HEK293 (cell line): ENCODE results near the gene PLEKHM2.

Experiments
- CTCF ChIA-PET: fragments of 350-600 bp; formaldehyde crosslinking; extraction: SDS; loops from one replicate; lab custom pipeline; 2021; ENCODE audit warnings: antibody characterized with exemption; lab: Yijun Ruan, JAX
- POLR2A ChIA-PET: fragments of 300-600 bp; formaldehyde crosslinking; extraction: SDS; loops from one replicate; lab custom pipeline; 2020; ENCODE audit warnings: antibody characterized with exemption, inconsistent platforms; lab: Yijun Ruan, JAX
- H3K27ac ChIP-seq: fragments of 200-500 bp; sonication (Bioruptor generic); 2 replicates; pipeline ENCODE4 v1.5.1; 2014; ENCODE audit warnings: low read depth, low read length, control low read depth, inconsistent platforms; ENCODE audit errors: extremely low read depth
- H3K36me3 ChIP-seq, 2 experiments: fragments of 200-500 bp in 1 of 2; sonication (Bioruptor generic) in 1 of 2; 1 replicate in 1 of 2; 2 replicates in 1 of 2; pipeline ENCODE4 v1.5.1; 2014 to 2017; ENCODE audit warnings: inconsistent platforms in 2 of 2, low read length in 2 of 2; ENCODE audit not compliant: control insufficient read depth in 2 of 2, insufficient read depth in 1 of 2
- H3K4me1 ChIP-seq: fragments of 200-500 bp; sonication (Bioruptor generic); 2 replicates; pipeline ENCODE4 v1.5.1; 2014; ENCODE audit warnings: mild to moderate bottlenecking, low read length, inconsistent platforms; ENCODE audit not compliant: control insufficient read depth, insufficient read depth
- H3K4me3 ChIP-seq: 2 replicates; pipeline ENCODE4 v1.5.1; 2011; ENCODE audit warnings: low read depth, mild to moderate bottlenecking, control low read depth, low read length, moderate library complexity
- H3K9me3 ChIP-seq: fragments of 200-500 bp; sonication (Bioruptor generic); 2 replicates; pipeline ENCODE4 v1.5.1; 2014; ENCODE audit warnings: low read depth, low read length, inconsistent platforms; ENCODE audit not compliant: control insufficient read depth, insufficient read depth
- HOXC10 ChIP-seq: sonication (generic); formaldehyde crosslinking; IDR thresholded peaks from 2 replicates; pipeline ENCODE4 v1.8.1; 2023; ENCODE audit warnings: mild to moderate bottlenecking, missing genetic modification reagents
- KLF7 ChIP-seq: fragments of 450-650 bp; formaldehyde crosslinking; IDR thresholded peaks from 2 replicates; pipeline ENCODE4 v1.5.1; 2016; ENCODE audit warnings: missing biosample characterization, missing genetic modification characterization, borderline replicate concordance
- KLF9 ChIP-seq: fragments of 450-650 bp; formaldehyde crosslinking; IDR thresholded peaks from 2 replicates; pipeline ENCODE4 v1.5.1; 2016; ENCODE audit warnings: missing biosample characterization, missing genetic modification characterization, low read depth
- OVOL3 ChIP-seq: fragments of 450-650 bp; formaldehyde crosslinking; IDR thresholded peaks from 2 replicates; pipeline ENCODE4 v1.5.1; 2016; ENCODE audit warnings: missing biosample characterization, missing genetic modification characterization
- PRDM1 ChIP-seq: fragments of 450-650 bp; formaldehyde crosslinking; IDR thresholded peaks from 2 replicates; pipeline ENCODE4; 2016; ENCODE audit warnings: missing biosample characterization, missing genetic modification characterization
- SCRT1 ChIP-seq: fragments of 450-650 bp; formaldehyde crosslinking; IDR thresholded peaks from 2 replicates; pipeline ENCODE4 v1.5.1; 2016; ENCODE audit warnings: missing biosample characterization, missing genetic modification characterization, borderline replicate concordance
- YY1 ChIP-seq: fragments of 450-650 bp; formaldehyde crosslinking; IDR thresholded peaks from 2 replicates; pipeline ENCODE4 v1.5.1; 2018; ENCODE audit warnings: missing biosample characterization, missing genetic modification characterization
- ZBTB17 ChIP-seq: fragments of 450-650 bp; formaldehyde crosslinking; IDR thresholded peaks from 2 replicates; pipeline ENCODE4 v1.5.1; 2016; ENCODE audit warnings: missing biosample characterization, missing genetic modification characterization
- ZBTB44 ChIP-seq: fragments of 450-650 bp; IDR thresholded peaks from 2 replicates; pipeline ENCODE4 v1.5.1; 2018; ENCODE audit warnings: missing biosample characterization, mild to moderate bottlenecking, missing genetic modification characterization
- ZFP41 ChIP-seq: fragments of 450-650 bp; formaldehyde crosslinking; IDR thresholded peaks from 2 replicates; pipeline ENCODE4 v1.5.1; 2016; ENCODE audit warnings: missing biosample characterization, missing genetic modification characterization, borderline replicate concordance
- ZFP69B ChIP-seq: fragments of 450-650 bp; formaldehyde crosslinking; IDR thresholded peaks from 2 replicates; pipeline ENCODE4 v1.5.1; 2016; ENCODE audit warnings: missing biosample characterization, missing genetic modification characterization
- ZNF10 ChIP-seq: fragments of 450-650 bp; formaldehyde crosslinking; IDR thresholded peaks from 2 replicates; pipeline ENCODE4 v1.5.1; 2017; ENCODE audit warnings: missing biosample characterization, missing genetic modification characterization
- ZNF112 ChIP-seq: fragments of 450-650 bp; formaldehyde crosslinking; IDR thresholded peaks from 2 replicates; pipeline ENCODE4 v1.5.0; 2017; ENCODE audit warnings: missing biosample characterization, missing genetic modification characterization
- ZNF121 ChIP-seq: fragments of 450-650 bp; formaldehyde crosslinking; IDR thresholded peaks from 2 replicates; pipeline ENCODE4 v1.5.1; 2016; ENCODE audit warnings: missing biosample characterization, missing genetic modification characterization
- ZNF140 ChIP-seq: fragments of 450-650 bp; formaldehyde crosslinking; IDR thresholded peaks from 2 replicates; pipeline ENCODE4 v1.5.1; 2016; ENCODE audit warnings: missing biosample characterization, missing genetic modification characterization
- ZNF280D ChIP-seq: fragments of 450-650 bp; formaldehyde crosslinking; IDR thresholded peaks from 2 replicates; pipeline ENCODE4 v1.5.1; 2016; ENCODE audit warnings: missing biosample characterization, missing genetic modification characterization
- ZNF292 ChIP-seq: fragments of 450-650 bp; formaldehyde crosslinking; IDR thresholded peaks from 2 replicates; pipeline ENCODE4 v1.5.1; 2016; ENCODE audit warnings: low read depth, missing biosample characterization, missing genetic modification characterization, borderline replicate concordance
- ZNF354C ChIP-seq: fragments of 450-650 bp; formaldehyde crosslinking; IDR thresholded peaks from 2 replicates; pipeline ENCODE4 v1.5.1; 2016; ENCODE audit warnings: missing biosample characterization, missing genetic modification characterization, low read depth, borderline replicate concordance
- ZNF391 ChIP-seq: fragments of 450-650 bp; formaldehyde crosslinking; IDR thresholded peaks from 2 replicates; pipeline ENCODE4 v1.5.1; 2016; ENCODE audit warnings: low read depth, missing biosample characterization, missing genetic modification characterization, borderline replicate concordance
- ZNF404 ChIP-seq: fragments of 450-650 bp; formaldehyde crosslinking; IDR thresholded peaks from 2 replicates; pipeline ENCODE4 v1.5.1; 2017; ENCODE audit warnings: missing biosample characterization, missing genetic modification characterization
- ZNF423 ChIP-seq: fragments of 450-650 bp; formaldehyde crosslinking; IDR thresholded peaks from 2 replicates; pipeline ENCODE4 v1.5.1; 2016; ENCODE audit warnings: missing biosample characterization, missing genetic modification characterization
- ZNF426 ChIP-seq: fragments of 450-650 bp; formaldehyde crosslinking; IDR thresholded peaks from 2 replicates; pipeline ENCODE4 v1.5.1; 2017; ENCODE audit warnings: missing biosample characterization, missing genetic modification characterization, mild to moderate bottlenecking, inconsistent platforms, moderate library complexity
- ZNF48 ChIP-seq: fragments of 450-650 bp; formaldehyde crosslinking; IDR thresholded peaks from 2 replicates; pipeline ENCODE4 v1.5.1; 2016; ENCODE audit warnings: missing biosample characterization, missing genetic modification characterization
- ZNF529 ChIP-seq: fragments of 450-650 bp; formaldehyde crosslinking; IDR thresholded peaks from 2 replicates; pipeline ENCODE4 v1.5.1; 2017; ENCODE audit warnings: missing genetic modification characterization, missing biosample characterization; ENCODE audit not compliant: insufficient replicate concordance
- ZNF549 ChIP-seq: fragments of 450-650 bp; IDR thresholded peaks from 2 replicates; pipeline ENCODE4 v1.5.1; 2018; ENCODE audit warnings: missing biosample characterization, missing genetic modification characterization, mild to moderate bottlenecking, inconsistent platforms, moderate library complexity
- ZNF670 ChIP-seq: fragments of 450-650 bp; formaldehyde crosslinking; IDR thresholded peaks from 2 replicates; pipeline ENCODE4 v1.5.1; 2016; ENCODE audit warnings: missing biosample characterization, missing genetic modification characterization, low read depth
- ZNF785 ChIP-seq: fragments of 450-650 bp; formaldehyde crosslinking; IDR thresholded peaks from 2 replicates; pipeline ENCODE4 v1.5.1; 2016; ENCODE audit warnings: missing biosample characterization, missing genetic modification characterization
- ZSCAN16 ChIP-seq: fragments of 450-650 bp; formaldehyde crosslinking; IDR thresholded peaks from 2 replicates; pipeline ENCODE4 v1.5.1; 2016; ENCODE audit warnings: missing biosample characterization, missing genetic modification characterization
- ZSCAN30 ChIP-seq: fragments of 450-650 bp; IDR thresholded peaks from 2 replicates; pipeline ENCODE4 v1.5.1; 2018; ENCODE audit warnings: missing biosample characterization, mild to moderate bottlenecking, missing genetic modification characterization, moderate library complexity
- ZSCAN5A ChIP-seq: fragments of 450-650 bp; formaldehyde crosslinking; IDR thresholded peaks from 2 replicates; pipeline ENCODE4 v1.5.1; 2016; ENCODE audit warnings: missing biosample characterization, missing genetic modification characterization

PLEKHM2 gene

GRCh38 chr1:15669864-15670263, 14.3 kb upstream of the PLEKHM2 start:
- TF ChIP-seq ZSCAN16 (tag by site-specific recombination): no peak
- TF ChIP-seq ZNF391 (tag by site-specific recombination): no peak
- no peak for TF ChIP-seq ZNF354C (tag by site-specific recombination)
- TF ChIP-seq ZNF670 (tag by site-specific recombination): no peak
- TF ChIP-seq ZSCAN30: no peak
- TF ChIP-seq ZFP69B (tag by site-specific recombination): no peak
- TF ChIP-seq OVOL3 (tag by site-specific recombination): no peak
- TF ChIP-seq ZNF280D (tag by site-specific recombination): no peak
- TF ChIP-seq ZNF121 (tag by site-specific recombination): no peak
- TF ChIP-seq ZNF112 (tag by site-specific recombination): no peak
- no peak for TF ChIP-seq ZNF292 (tag by site-specific recombination)
- TF ChIP-seq ZNF529 (tag by site-specific recombination): no peak
- TF ChIP-seq SCRT1: no peak
- no peak for TF ChIP-seq ZNF404
- no peak for TF ChIP-seq ZFP41
- TF ChIP-seq ZNF140 (tag by site-specific recombination): no peak
- no peak for TF ChIP-seq ZNF10 (tag by site-specific recombination)
- TF ChIP-seq ZNF423 (tag by site-specific recombination): no peak
- no peak for TF ChIP-seq ZSCAN5A (tag by site-specific recombination)
- TF ChIP-seq KLF7 (tag by site-specific recombination): no peak
- TF ChIP-seq, all 188 proteins: peak for 0
- CTCF ChIA-PET: interaction anchor here (1.0 kb wide), 1 partner anchor 72 kb away, joined by 3 read pairs; no protein-coding TSS in a partner anchor
- Histone ChIP-seq H3K27ac (no peak overlapping the region), H3K4me1 (no peaks in the 10 kb centered on the region), H3K4me3 (no peak overlapping the region), H3K9me3 (no peaks in the 10 kb centered on the region), H3K36me3 (no peaks in the 10 kb centered on the region)
- POLR2A ChIA-PET: interaction anchor here (0.8 kb wide), 1 partner anchor 11 kb away, joined by 3 read pairs; no protein-coding TSS in a partner anchor

GRCh38 chr1:15671430-15671829, 12.7 kb upstream of the PLEKHM2 start:
- POLR2A ChIA-PET: no interaction called here
- no peaks in the 10 kb centered on the region for H3K4me1 ChIP-seq

More at GRCh38 chr1:15671430-15671829, 12.7 kb upstream of the PLEKHM2 start:
- no peaks in the 10 kb centered on the region for H3K36me3 ChIP-seq
- no peak for TF ChIP-seq ZBTB17
- no peak for TF ChIP-seq ZBTB44 (tag by site-specific recombination)
- TF ChIP-seq YY1: no peak
- no peak for TF ChIP-seq ZNF48
- no peak for TF ChIP-seq KLF9 (tag by site-specific recombination)
- no peak for TF ChIP-seq ZNF785
- TF ChIP-seq HOXC10 (CRISPR knock-in tag): no peak
- TF ChIP-seq ZNF426 (tag by site-specific recombination): no peak
- TF ChIP-seq ZNF549: no peak
- TF ChIP-seq PRDM1 (tag by site-specific recombination): no peak
- TF ChIP-seq, all 188 proteins: peak for 0
- CTCF ChIA-PET: interaction anchor here (0.5 kb wide), 1 partner anchor 206 kb away, joined by 5 read pairs; no protein-coding TSS in a partner anchor
- no peak overlapping the region for H3K4me3 ChIP-seq
- no peak overlapping the region for H3K27ac ChIP-seq
- no peaks in the 10 kb centered on the region for H3K9me3 ChIP-seq
